K562 (cell line): ENCODE results near the gene EPHB4. TPM values are rescaled to one million over a fixed set of nuclear protein-coding genes. Genes with fewer than 3 reads are reported as not detected.
A peak's percentile ranks its signal among the peaks of the same experiment; 100 is the strongest.

Experiments used
- BHLHE40 ChIP-seq: IDR thresholded peaks from 2 replicates; pipeline ENCODE4 v1.6.1; 2011; ENCODE audit warnings: low read length, improper control_type of control experiment
- CEBPB ChIP-seq: fragments of 450-650 bp; IDR thresholded peaks from 2 replicates; pipeline ENCODE4 v1.6.1; 2016; ENCODE audit warnings: missing genetic modification characterization, missing compliant biosample characterization
- CHD1 ChIP-seq: fragments of 200-600 bp; sonication (generic); IDR thresholded peaks from one replicate; pipeline ENCODE4 v1.6.1; 2012; ENCODE audit warnings: mild to moderate bottlenecking, moderate library complexity, low read length, inconsistent platforms
- CREB1 ChIP-seq, 2 experiments: sonication (generic) in 1 of 2; formaldehyde crosslinking in 1 of 2; IDR thresholded peaks; 2 replicates each; pipeline versions ENCODE4 v1.6.1 to v1.8.0; 2012 to 2022; ENCODE audit warnings: inconsistent platforms in 1 of 2, mild to moderate bottlenecking in 1 of 2, missing genetic modification reagents in 1 of 2, moderate library complexity in 1 of 2
- ETV6 ChIP-seq, 3 experiments: fragments of 150-350 bp in 1 of 3; sonication (generic) in 1 of 3; formaldehyde crosslinking in 1 of 3; IDR thresholded peaks; 2 replicates each; pipeline versions ENCODE4 v1.6.1 to v1.8.0; 2014 to 2022; ENCODE audit warnings: borderline replicate concordance in 2 of 3, low read depth in 2 of 3, antibody characterized with exemption in 1 of 3, low read length in 1 of 3, mild to moderate bottlenecking in 1 of 3, missing genetic modification reagents in 1 of 3
- FOXK1 ChIP-seq: sonication (generic); formaldehyde crosslinking; IDR thresholded peaks from 2 replicates; pipeline ENCODE4 v1.8.0; 2022; ENCODE audit warnings: missing genetic modification reagents, mild to moderate bottlenecking, borderline replicate concordance
- JUN ChIP-seq, 2 experiments: sonication (generic) in 1 of 2; formaldehyde crosslinking in 1 of 2; IDR thresholded peaks; 2 replicates each; pipeline versions ENCODE4 v1.6.1 to v1.8.0; 2012 to 2022; ENCODE audit warnings: borderline replicate concordance in 2 of 2, mild to moderate bottlenecking in 2 of 2, improper control_type of control experiment in 1 of 2, low read depth in 1 of 2, low read length in 1 of 2, missing genetic modification reagents in 1 of 2
- MED1 ChIP-seq: sonication (generic); formaldehyde crosslinking; IDR thresholded peaks from 2 replicates; pipeline ENCODE4 v1.8.1; 2023; ENCODE audit warnings: missing genetic modification reagents, borderline replicate concordance
- MEF2D ChIP-seq: conservative IDR thresholded peaks from 2 replicates; pipeline ENCODE4 v1.6.1; 2016; ENCODE audit warnings: low read depth, missing genetic modification characterization, missing compliant biosample characterization
- NEUROD1 ChIP-seq: fragments of 150-350 bp; IDR thresholded peaks from 2 replicates; pipeline ENCODE4 v1.6.1; 2014; ENCODE audit warnings: borderline replicate concordance, low read length, low read depth; ENCODE audit not compliant: partially characterized antibody
- ZKSCAN3 ChIP-seq: fragments of 250-450 bp; sonication (Bioruptor Pico); IDR thresholded peaks from 2 replicates; pipeline ENCODE4 v1.4.0; 2020
- polyA plus RNA-seq, 8 experiments: library from polyadenylated mRNA; depleted of rRNA in 4 of 8; stranded (reverse) in 5 of 8; unstranded in 3 of 8; fragments of >200 nt; fragmentation: Nextera tagmentation in 2 of 8; fragmentation: Illumina TruSeq in 1 of 8; extraction: Ambion mirVana in 2 of 8; extraction: Trizol in 1 of 8; gene quantifications; 2 replicates each; pipeline versions ENCODE4 v1.2.1 to v1.2.3, GENCODE V29; 2011 to 2014; ENCODE audit warnings: inconsistent platforms in 1 of 8, missing spikeins in 1 of 8
- total RNA-seq, 7 experiments: library from RNA; depleted of rRNA in 6 of 7; stranded (reverse); fragments of >200 nt in 6 of 7; fragmentation: Illumina TruSeq in 2 of 7; extraction: Trizol in 2 of 7; gene quantifications; 2 replicates each; pipeline versions ENCODE4 v1.2.1 to v1.2.3, GENCODE V29; 2011 to 2021; ENCODE audit warnings: low replicate concordance in 1 of 7
- TF ChIP-seq, protein P1 (sequence below): sonication (generic); formaldehyde crosslinking; IDR thresholded peaks from 2 replicates; pipeline ENCODE4 v1.8.0; 2023; ENCODE audit warnings: mild to moderate bottlenecking, missing genetic modification reagents
- TF ChIP-seq, protein P2 (sequence below): fragments of 450-650 bp; IDR thresholded peaks from 2 replicates; pipeline ENCODE4 v1.6.1; 2016
- TF ChIP-seq, protein P3 (sequence below): sonication (generic); formaldehyde crosslinking; IDR thresholded peaks from 2 replicates; pipeline ENCODE4 v1.8.0; 2022; ENCODE audit warnings: mild to moderate bottlenecking, missing genetic modification reagents
- TF ChIP-seq, protein P4 (sequence below): fragments of 450-650 bp; IDR thresholded peaks from 2 replicates; pipeline ENCODE4 v1.7.0; 2016; ENCODE audit warnings: borderline replicate concordance
- TF ChIP-seq, protein P5 (sequence below), 2 experiments: IDR thresholded peaks; 2 replicates each; pipeline ENCODE4 v1.6.1; 2012; ENCODE audit warnings: improper control_type of control experiment in 2 of 2, low read depth in 2 of 2, low read length in 2 of 2, borderline replicate concordance in 1 of 2

Gene EPHB4
- total and polyA plus RNA-seq, 9 of the 15 experiments (the other 6 are each of a cell fraction or from before 2014, with no cell fraction given), result 1.2 to 82.1 (median 37.9) TPM

DNA sequence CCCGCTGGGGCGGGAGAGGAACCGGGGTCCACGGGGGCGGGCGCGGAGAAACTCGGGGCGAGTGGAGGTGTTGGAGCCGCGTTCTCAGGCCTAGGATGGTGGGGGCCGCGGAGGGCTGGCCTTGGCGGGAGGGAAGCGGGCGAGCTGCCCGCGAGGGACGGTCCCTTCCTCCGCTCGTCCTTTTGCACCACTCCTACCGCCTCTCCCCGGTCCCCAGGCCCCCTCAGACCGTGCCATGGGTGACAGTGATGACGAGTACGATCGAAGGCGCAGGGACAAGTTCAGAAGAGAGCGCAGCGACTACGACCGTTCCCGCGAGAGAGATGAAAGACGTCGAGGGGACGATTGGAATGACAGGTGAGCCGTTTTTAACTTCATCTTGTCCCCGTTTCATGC lies 48.0 kb upstream of the EPHB4 start (continued):
- TF ChIP-seq, protein P1, sequence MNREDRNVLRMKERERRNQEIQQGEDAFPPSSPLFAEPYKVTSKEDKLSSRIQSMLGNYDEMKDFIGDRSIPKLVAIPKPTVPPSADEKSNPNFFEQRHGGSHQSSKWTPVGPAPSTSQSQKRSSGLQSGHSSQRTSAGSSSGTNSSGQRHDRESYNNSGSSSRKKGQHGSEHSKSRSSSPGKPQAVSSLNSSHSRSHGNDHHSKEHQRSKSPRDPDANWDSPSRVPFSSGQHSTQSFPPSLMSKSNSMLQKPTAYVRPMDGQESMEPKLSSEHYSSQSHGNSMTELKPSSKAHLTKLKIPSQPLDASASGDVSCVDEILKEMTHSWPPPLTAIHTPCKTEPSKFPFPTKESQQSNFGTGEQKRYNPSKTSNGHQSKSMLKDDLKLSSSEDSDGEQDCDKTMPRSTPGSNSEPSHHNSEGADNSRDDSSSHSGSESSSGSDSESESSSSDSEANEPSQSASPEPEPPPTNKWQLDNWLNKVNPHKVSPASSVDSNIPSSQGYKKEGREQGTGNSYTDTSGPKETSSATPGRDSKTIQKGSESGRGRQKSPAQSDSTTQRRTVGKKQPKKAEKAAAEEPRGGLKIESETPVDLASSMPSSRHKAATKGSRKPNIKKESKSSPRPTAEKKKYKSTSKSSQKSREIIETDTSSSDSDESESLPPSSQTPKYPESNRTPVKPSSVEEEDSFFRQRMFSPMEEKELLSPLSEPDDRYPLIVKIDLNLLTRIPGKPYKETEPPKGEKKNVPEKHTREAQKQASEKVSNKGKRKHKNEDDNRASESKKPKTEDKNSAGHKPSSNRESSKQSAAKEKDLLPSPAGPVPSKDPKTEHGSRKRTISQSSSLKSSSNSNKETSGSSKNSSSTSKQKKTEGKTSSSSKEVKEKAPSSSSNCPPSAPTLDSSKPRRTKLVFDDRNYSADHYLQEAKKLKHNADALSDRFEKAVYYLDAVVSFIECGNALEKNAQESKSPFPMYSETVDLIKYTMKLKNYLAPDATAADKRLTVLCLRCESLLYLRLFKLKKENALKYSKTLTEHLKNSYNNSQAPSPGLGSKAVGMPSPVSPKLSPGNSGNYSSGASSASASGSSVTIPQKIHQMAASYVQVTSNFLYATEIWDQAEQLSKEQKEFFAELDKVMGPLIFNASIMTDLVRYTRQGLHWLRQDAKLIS (CRISPR knock-in tag), result peak; percentile 69; the same call in 1 of the 2 replicates
- TF ChIP-seq, protein P2, sequence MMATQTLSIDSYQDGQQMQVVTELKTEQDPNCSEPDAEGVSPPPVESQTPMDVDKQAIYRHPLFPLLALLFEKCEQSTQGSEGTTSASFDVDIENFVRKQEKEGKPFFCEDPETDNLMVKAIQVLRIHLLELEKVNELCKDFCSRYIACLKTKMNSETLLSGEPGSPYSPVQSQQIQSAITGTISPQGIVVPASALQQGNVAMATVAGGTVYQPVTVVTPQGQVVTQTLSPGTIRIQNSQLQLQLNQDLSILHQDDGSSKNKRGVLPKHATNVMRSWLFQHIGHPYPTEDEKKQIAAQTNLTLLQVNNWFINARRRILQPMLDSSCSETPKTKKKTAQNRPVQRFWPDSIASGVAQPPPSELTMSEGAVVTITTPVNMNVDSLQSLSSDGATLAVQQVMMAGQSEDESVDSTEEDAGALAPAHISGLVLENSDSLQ, result peak; percentile 69
- TF ChIP-seq JUN (IDR thresholded peaks at IDR 0.05; ENCODE audit: borderline replicate concordance, low read depth, low read length), result no peak
- 0 out of 2 replicates have a peak, but pooled peaks have one; percentile 47 for TF ChIP-seq JUN (CRISPR knock-in tag; IDR thresholded peaks at IDR 0.05; ENCODE audit: borderline replicate concordance)
- TF ChIP-seq ETV6 (IDR thresholded peaks at IDR 0.05; ENCODE audit: borderline replicate concordance in 1 of 2, low read depth in 2 of 2, low read length in 1 of 2), result no peak
- no peak for TF ChIP-seq ETV6 (CRISPR knock-in tag; IDR thresholded peaks at IDR 0.05; ENCODE audit: borderline replicate concordance)
- TF ChIP-seq, protein P3, sequence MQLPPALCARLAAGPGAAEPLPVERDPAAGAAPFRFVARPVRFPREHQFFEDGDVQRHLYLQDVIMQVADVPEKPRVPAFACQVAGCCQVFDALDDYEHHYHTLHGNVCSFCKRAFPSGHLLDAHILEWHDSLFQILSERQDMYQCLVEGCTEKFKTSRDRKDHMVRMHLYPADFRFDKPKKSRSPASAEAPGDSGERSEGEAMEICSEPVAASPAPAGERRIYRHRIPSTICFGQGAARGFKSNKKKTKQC, result peak; percentile 46; the same call in 1 of the 2 replicates
- no peak for TF ChIP-seq BHLHE40
- TF ChIP-seq MED1 (CRISPR knock-in tag), result no peak
- TF ChIP-seq FOXK1, result no peak
- TF ChIP-seq, protein P4, sequence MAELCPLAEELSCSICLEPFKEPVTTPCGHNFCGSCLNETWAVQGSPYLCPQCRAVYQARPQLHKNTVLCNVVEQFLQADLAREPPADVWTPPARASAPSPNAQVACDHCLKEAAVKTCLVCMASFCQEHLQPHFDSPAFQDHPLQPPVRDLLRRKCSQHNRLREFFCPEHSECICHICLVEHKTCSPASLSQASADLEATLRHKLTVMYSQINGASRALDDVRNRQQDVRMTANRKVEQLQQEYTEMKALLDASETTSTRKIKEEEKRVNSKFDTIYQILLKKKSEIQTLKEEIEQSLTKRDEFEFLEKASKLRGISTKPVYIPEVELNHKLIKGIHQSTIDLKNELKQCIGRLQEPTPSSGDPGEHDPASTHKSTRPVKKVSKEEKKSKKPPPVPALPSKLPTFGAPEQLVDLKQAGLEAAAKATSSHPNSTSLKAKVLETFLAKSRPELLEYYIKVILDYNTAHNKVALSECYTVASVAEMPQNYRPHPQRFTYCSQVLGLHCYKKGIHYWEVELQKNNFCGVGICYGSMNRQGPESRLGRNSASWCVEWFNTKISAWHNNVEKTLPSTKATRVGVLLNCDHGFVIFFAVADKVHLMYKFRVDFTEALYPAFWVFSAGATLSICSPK, result no peak
- no peak for TF ChIP-seq MEF2D
- TF ChIP-seq CREB1 (IDR thresholded peaks at IDR 0.05), result no peak
- TF ChIP-seq CREB1 (CRISPR knock-in tag; IDR thresholded peaks at IDR 0.05), result 0 out of 2 replicates have a peak, but pooled peaks have one; percentile 4
- TF ChIP-seq ZKSCAN3 (CRISPR knock-in tag), result no peak
- TF ChIP-seq CHD1, result peak; percentile 94
- peak; percentile 7 for TF ChIP-seq NEUROD1
- no peak for TF ChIP-seq CEBPB (tag)
- TF ChIP-seq, protein P5, sequence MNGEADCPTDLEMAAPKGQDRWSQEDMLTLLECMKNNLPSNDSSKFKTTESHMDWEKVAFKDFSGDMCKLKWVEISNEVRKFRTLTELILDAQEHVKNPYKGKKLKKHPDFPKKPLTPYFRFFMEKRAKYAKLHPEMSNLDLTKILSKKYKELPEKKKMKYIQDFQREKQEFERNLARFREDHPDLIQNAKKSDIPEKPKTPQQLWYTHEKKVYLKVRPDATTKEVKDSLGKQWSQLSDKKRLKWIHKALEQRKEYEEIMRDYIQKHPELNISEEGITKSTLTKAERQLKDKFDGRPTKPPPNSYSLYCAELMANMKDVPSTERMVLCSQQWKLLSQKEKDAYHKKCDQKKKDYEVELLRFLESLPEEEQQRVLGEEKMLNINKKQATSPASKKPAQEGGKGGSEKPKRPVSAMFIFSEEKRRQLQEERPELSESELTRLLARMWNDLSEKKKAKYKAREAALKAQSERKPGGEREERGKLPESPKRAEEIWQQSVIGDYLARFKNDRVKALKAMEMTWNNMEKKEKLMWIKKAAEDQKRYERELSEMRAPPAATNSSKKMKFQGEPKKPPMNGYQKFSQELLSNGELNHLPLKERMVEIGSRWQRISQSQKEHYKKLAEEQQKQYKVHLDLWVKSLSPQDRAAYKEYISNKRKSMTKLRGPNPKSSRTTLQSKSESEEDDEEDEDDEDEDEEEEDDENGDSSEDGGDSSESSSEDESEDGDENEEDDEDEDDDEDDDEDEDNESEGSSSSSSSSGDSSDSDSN (IDR thresholded peaks at IDR 0.05; ENCODE audit: borderline replicate concordance in 1 of 2, low read depth in 2 of 2, low read length in 2 of 2), result peak in 1 of 2 experiments; percentile 5; a peak in 1 of 4 replicates
